Ascending aorta (tissue), 2 donors: ENCODE measurements around the gene AMBRA1. TPM values are rescaled to one million over a fixed set of nuclear protein-coding genes. Genes with fewer than 3 reads are reported as not detected.
A peak's percentile ranks its signal among the peaks of the same experiment; 100 is the strongest.

Experiments used
- DNase-seq, 2 donors: peaks; one replicate each; pipeline ENCODE4 v3.0.0-alpha.2; 2019; ENCODE audit warnings: low spot score in 2 of 2
- H3K27ac ChIP-seq, 2 donors: fragments of 200-600 bp; sonication (generic); one replicate each; pipeline ENCODE4 v1.5.1; 2016 to 2017; ENCODE audit warnings: mild to moderate bottlenecking in 1 of 2
- H3K27me3 ChIP-seq: fragments of 200-600 bp; sonication (generic); one replicate; pipeline ENCODE4 v1.5.1; 2017
- H3K36me3 ChIP-seq, 2 donors: fragments of 200-600 bp; sonication (generic); one replicate each; pipeline ENCODE4 v1.5.1; 2016
- H3K4me1 ChIP-seq, 2 donors: fragments of 200-600 bp; sonication (generic); one replicate each; pipeline ENCODE4 v1.5.1; 2016 to 2017; ENCODE audit warnings: mild to moderate bottlenecking in 1 of 2
- H3K4me3 ChIP-seq, 2 donors: fragments of 200-600 bp; sonication (generic); one replicate each; pipeline ENCODE4 v1.5.1; 2016 to 2017; ENCODE audit warnings: mild to moderate bottlenecking in 1 of 2
- H3K9me3 ChIP-seq, 2 donors: fragments of 200-600 bp; sonication (generic); one replicate each; pipeline ENCODE4 v1.5.1; 2016
- CTCF ChIP-seq, 3 experiments: fragments of 200-600 bp in 2 of 3; fragments of 450-650 bp in 1 of 3; sonication (generic) in 2 of 3; IDR thresholded peaks; one replicate each; pipeline ENCODE4 v1.5.1; 2016 to 2019; ENCODE audit warnings: antibody characterized with exemption in 3 of 3, mild to moderate bottlenecking in 1 of 3, moderate library complexity in 1 of 3
- intact Hi-C: fragments of 100-400 bp; cut with DNase I; formaldehyde crosslinking; loops from one replicate; pipeline ENCODE4 v1.15.1; 2023
- total RNA-seq: library from RNA; depleted of rRNA; stranded (reverse); fragments of >200 nt; gene quantifications from one replicate; pipeline ENCODE4 v1.1.0, GENCODE V29; 2016

Gene AMBRA1
- total RNA-seq, 1 donor from 2014 or later: 12.1 TPM

- Histone ChIP-seq H3K27me3 (no peaks in the 10 kb centered on the region), H3K27ac (peak overlapping the region; percentile 49 to 82), H3K9me3 (no peaks in the 10 kb centered on the region), H3K36me3 (peaks cover 0 to 2% of the 10 kb centered on the region in 2 donors), H3K4me3 (no peak overlapping the region), H3K4me1 (peaks cover 14 to 27% of the 10 kb centered on the region in 2 donors)
- TF ChIP-seq CTCF (IDR thresholded peaks at IDR 0.05): no peak
- peak in 1 of 2 donors; percentile 40 for DNase-seq
- intact Hi-C loops: no loop called here
Measured at GRCh38 chr11:46363031-46363407, 230.8 kb downstream of the AMBRA1 start.

GRCh38 chr11:46362156-46363030 lies 231.4 kb downstream of the AMBRA1 start:
- intact Hi-C loops: no loop called here
- DNase-seq: no peak
- Histone ChIP-seq H3K4me1 (peaks cover 13 to 26% of the 10 kb centered on the region in 2 donors), H3K4me3 (peak overlapping the region in 1 of 2 donors; percentile 57), H3K36me3 (no peaks in the 10 kb centered on the region), H3K27ac (peak overlapping the region; percentile 74 to 82), H3K9me3 (no peaks in the 10 kb centered on the region), H3K27me3 (no peaks in the 10 kb centered on the region)
- no peak for TF ChIP-seq CTCF (IDR thresholded peaks at IDR 0.05)

GRCh38 chr11:46361283-46362155 lies 232.3 kb downstream of the AMBRA1 start:
- Histone ChIP-seq H3K9me3 (no peaks in the 10 kb centered on the region), H3K4me3 (peak overlapping the region; percentile 35 to 57), H3K36me3 (no peaks in the 10 kb centered on the region), H3K27ac (peak overlapping the region; percentile 74 to 82), H3K27me3 (no peaks in the 10 kb centered on the region), H3K4me1 (peaks cover 9 to 21% of the 10 kb centered on the region in 2 donors)
- intact Hi-C loops: no loop called here
- TF ChIP-seq CTCF (IDR thresholded peaks at IDR 0.05): no peak
- no peak for DNase-seq

- DNase-seq: no peak
- Histone ChIP-seq H3K36me3 (no peaks in the 10 kb centered on the region), H3K4me3 (peak overlapping the region; percentile 35 to 57), H3K27me3 (no peaks in the 10 kb centered on the region), H3K4me1 (peaks cover 9 to 21% of the 10 kb centered on the region in 2 donors), H3K9me3 (no peaks in the 10 kb centered on the region), H3K27ac (peak overlapping the region; percentile 74 to 82)
- intact Hi-C loops: no loop called here
- TF ChIP-seq CTCF (IDR thresholded peaks at IDR 0.05): no peak
Measured at GRCh38 chr11:46360878-46361277, 232.9 kb downstream of the AMBRA1 start.

- Histone ChIP-seq H3K4me3 (no peak overlapping the region), H3K36me3 (no peaks in the 10 kb centered on the region), H3K27me3 (no peaks in the 10 kb centered on the region), H3K4me1 (peaks cover 9 to 21% of the 10 kb centered on the region in 2 donors), H3K27ac (no peak overlapping the region), H3K9me3 (no peaks in the 10 kb centered on the region)
- intact Hi-C loops: no loop called here
- DNase-seq: no peak
- no peak for TF ChIP-seq CTCF (IDR thresholded peaks at IDR 0.05)
Measured at GRCh38 chr11:46359953-46360352, 233.9 kb downstream of the AMBRA1 start.
